H1 (cell line): Measurements from ENCODE around the gene SLC1A1. TPM values are rescaled to one million over a fixed set of nuclear protein-coding genes. Genes with fewer than 3 reads are reported as not detected.

Experiments used
- CTCF ChIA-PET: fragments of 300-600 bp; sonication (Branson Sonifier 250); formaldehyde crosslinking; loops from one replicate; lab custom pipeline; 2021; ENCODE audit not compliant: partially characterized antibody; lab: Charles Lee
- POLR2A ChIA-PET: fragments of 300-600 bp; sonication (Branson Sonifier 250); formaldehyde crosslinking; loops from one replicate; lab custom pipeline; 2021; ENCODE audit warnings: inconsistent platforms; ENCODE audit not compliant: partially characterized antibody; lab: Charles Lee
- DNase-seq, 2 experiments: peaks; one replicate each; pipeline versions ENCODE4 v3.0.0 to v3.0.0-alpha.2; 2010 to 2022; ENCODE audit warnings: low spot score in 2 of 2, low read depth in 1 of 2, mixed read lengths in 1 of 2
- FAIRE-seq: peaks from 2 replicates; lab custom pipeline; 2011; peaks lifted over from hg19 to GRCh38; lab: Jason Lieb, UNC
- H2AFZ ChIP-seq: 2 replicates; pipeline ENCODE4 v1.8.1; 2012; ENCODE audit warnings: low read length, inconsistent platforms
- H2AK5ac ChIP-seq: 2 replicates; pipeline ENCODE4 v1.6.1; 2013; ENCODE audit warnings: low read depth, low read length
- H2BK120ac ChIP-seq: replicated peaks from 2 replicates; pipeline ENCODE3; 2013; ENCODE audit warnings: low read depth, low read length, inconsistent platforms
- H2BK12ac ChIP-seq: 2 replicates; pipeline ENCODE4 v1.6.1; 2013; ENCODE audit warnings: low read depth, low read length
- H2BK15ac ChIP-seq: 2 replicates; pipeline ENCODE4 v1.6.1; 2013; ENCODE audit warnings: low read length
- H2BK20ac ChIP-seq: 2 replicates; pipeline ENCODE4 v1.6.1; 2013; ENCODE audit warnings: low read length
- H2BK5ac ChIP-seq: 2 replicates; pipeline ENCODE4 v1.6.1; 2013; ENCODE audit warnings: low read depth, low read length
- H3K14ac ChIP-seq: 2 replicates; pipeline ENCODE4 v1.6.1; 2013; ENCODE audit warnings: inconsistent platforms; ENCODE audit not compliant: insufficient read length
- H3K18ac ChIP-seq: 2 replicates; pipeline ENCODE4 v1.6.1; 2013; ENCODE audit warnings: low read length; ENCODE audit errors: extremely low read depth
- H3K23ac ChIP-seq: 2 replicates; pipeline ENCODE4 v1.6.1; 2013; ENCODE audit warnings: inconsistent platforms; ENCODE audit not compliant: insufficient read length
- H3K23me2 ChIP-seq: 2 replicates; pipeline ENCODE4 v1.6.1; 2013; ENCODE audit warnings: low read depth, low read length
- H3K27ac ChIP-seq: 2 replicates; pipeline ENCODE4 v1.6.1; 2011; ENCODE audit warnings: low read depth, low read length, inconsistent platforms
- H3K27me3 ChIP-seq, 4 experiments: replicated peaks in 1 of 4; 1 replicate in 1 of 4; 2 replicates in 3 of 4; pipeline versions ENCODE4 v1.6.1 to v1.8.1; 2011 to 2013; ENCODE audit warnings: low read length in 3 of 4, mild to moderate bottlenecking in 3 of 4, inconsistent platforms in 2 of 4, mixed read lengths in 2 of 4, moderate library complexity in 1 of 4; ENCODE audit not compliant: control insufficient read depth in 3 of 4, insufficient read depth in 3 of 4; ENCODE audit errors: extremely low read depth in 1 of 4
- H3K36me3 ChIP-seq, 4 experiments: 2 replicates each; pipeline versions ENCODE4 v1.6.1 to v1.8.1; 2011 to 2013; ENCODE audit warnings: mild to moderate bottlenecking in 4 of 4, low read length in 3 of 4, moderate library complexity in 2 of 4, control low read depth in 1 of 4, inconsistent platforms in 1 of 4; ENCODE audit not compliant: insufficient read depth in 4 of 4, control insufficient read depth in 2 of 4
- H3K4ac ChIP-seq: replicated peaks from 2 replicates; pipeline ENCODE3; 2013; ENCODE audit warnings: low read length, low read depth, mixed read lengths, inconsistent platforms; ENCODE audit not compliant: insufficient read length
- H3K4me1 ChIP-seq, 4 experiments: replicated peaks in 1 of 4; 1 replicate in 1 of 4; 2 replicates in 3 of 4; pipeline versions ENCODE4 v1.6.1 to v1.8.1; 2011 to 2013; ENCODE audit warnings: low read length in 3 of 4, inconsistent platforms in 2 of 4, mixed read lengths in 1 of 4; ENCODE audit not compliant: insufficient read depth in 4 of 4, control insufficient read depth in 3 of 4
- H3K4me2 ChIP-seq, 2 experiments: 2 replicates each; pipeline versions ENCODE4 v1.6.1 to v1.8.1; 2011 to 2013; ENCODE audit warnings: low read depth in 2 of 2, low read length in 2 of 2, control low read depth in 1 of 2, inconsistent platforms in 1 of 2, mild to moderate bottlenecking in 1 of 2; ENCODE audit not compliant: insufficient read depth in 1 of 2
- H3K4me3 ChIP-seq, 4 experiments: fragments of 200-600, 300-600 bp in 1 of 4; sonication (generic), shearing (Covaris generic), sonication (Bioruptor Twin) in 1 of 4; 2 replicates each; pipeline versions ENCODE4 v1.5.1 to v1.8.1; 2011 to 2016; ENCODE audit warnings: low read length in 4 of 4, low read depth in 3 of 4, control low read depth in 2 of 4, inconsistent platforms in 2 of 4, mild to moderate bottlenecking in 2 of 4, mixed read lengths in 1 of 4, moderate library complexity in 1 of 4; ENCODE audit not compliant: insufficient read depth in 2 of 4; ENCODE audit errors: extremely low read depth in 1 of 4
- H3K56ac ChIP-seq: replicated peaks from 2 replicates; pipeline ENCODE3; 2013; ENCODE audit warnings: low read depth, mild to moderate bottlenecking, mixed read lengths, low read length, inconsistent platforms; ENCODE audit not compliant: insufficient read length
- H3K79me1 ChIP-seq: 2 replicates; pipeline ENCODE4 v1.6.1; 2013; ENCODE audit warnings: low read depth, low read length, control low read depth
- H3K79me2 ChIP-seq, 2 experiments: 2 replicates each; pipeline versions ENCODE4 v1.6.1 to v1.8.1; 2012 to 2013; ENCODE audit warnings: low read length in 2 of 2, mild to moderate bottlenecking in 2 of 2, inconsistent platforms in 1 of 2; ENCODE audit not compliant: insufficient read depth in 2 of 2, control insufficient read depth in 1 of 2
- H3K9ac ChIP-seq, 4 experiments: replicated peaks in 1 of 4; 1 replicate in 1 of 4; 2 replicates in 3 of 4; pipeline versions ENCODE4 v1.6.1 to v1.8.1; 2011 to 2013; ENCODE audit warnings: low read depth in 3 of 4, low read length in 3 of 4, control low read depth in 2 of 4, mild to moderate bottlenecking in 2 of 4, moderate library complexity in 2 of 4, inconsistent platforms in 1 of 4; ENCODE audit errors: extremely low read depth in 1 of 4
- H3K9me3 ChIP-seq, 2 experiments: 2 replicates each; pipeline versions ENCODE4 v1.6.1 to v1.8.1; 2012 to 2013; ENCODE audit warnings: mild to moderate bottlenecking in 2 of 2, moderate library complexity in 2 of 2, control low read depth in 1 of 2, inconsistent platforms in 1 of 2, low read depth in 1 of 2, low read length in 1 of 2, mixed read lengths in 1 of 2; ENCODE audit not compliant: insufficient read depth in 2 of 2
- H4K20me1 ChIP-seq, 2 experiments: replicated peaks in 1 of 2; 2 replicates each; pipeline versions ENCODE3 to v1.8.1; 2011 to 2013; ENCODE audit warnings: inconsistent platforms in 2 of 2, low read length in 2 of 2, mild to moderate bottlenecking in 1 of 2; ENCODE audit not compliant: insufficient read depth in 2 of 2, control insufficient read depth in 1 of 2
- H4K5ac ChIP-seq: 2 replicates; pipeline ENCODE4 v1.6.1; 2013; ENCODE audit warnings: low read length, low read depth, mixed read lengths, inconsistent platforms; ENCODE audit not compliant: insufficient read length
- H4K8ac ChIP-seq: 2 replicates; pipeline ENCODE4 v1.8.0; 2013; ENCODE audit warnings: mild to moderate bottlenecking, moderate library complexity, low read length, inconsistent platforms; ENCODE audit not compliant: insufficient read depth; ENCODE audit errors: extremely low read depth
- H4K91ac ChIP-seq: replicated peaks from 2 replicates; pipeline ENCODE3; 2013; ENCODE audit warnings: low read length, mixed read lengths, inconsistent platforms; ENCODE audit not compliant: insufficient read length
- ATF3 ChIP-seq: IDR thresholded peaks from 2 replicates; pipeline ENCODE4 v1.6.1; 2011; ENCODE audit warnings: low read depth, mild to moderate bottlenecking, low read length; ENCODE audit not compliant: insufficient read depth
- BACH1 ChIP-seq: IDR thresholded peaks from 2 replicates; pipeline ENCODE4 v1.6.1; 2012; ENCODE audit warnings: low read length, improper control_type of control experiment
- BRCA1 ChIP-seq: IDR thresholded peaks from 2 replicates; pipeline ENCODE4 v1.6.1; 2012; ENCODE audit warnings: low read depth, low read length, improper control_type of control experiment
- CREB1 ChIP-seq: IDR thresholded peaks from 2 replicates; pipeline ENCODE4 v1.6.1; 2012; ENCODE audit warnings: inconsistent platforms
- EP300 ChIP-seq, 2 experiments: IDR thresholded peaks; 1 replicate in 1 of 2; 2 replicates in 1 of 2; pipeline ENCODE4 v1.6.1; 2011 to 2012; ENCODE audit warnings: low read depth in 2 of 2, low read length in 2 of 2, mild to moderate bottlenecking in 2 of 2, borderline replicate concordance in 1 of 2, inconsistent platforms in 1 of 2, moderate library complexity in 1 of 2
- EZH2 ChIP-seq: fragments of 200-600 bp; sonication (generic); IDR thresholded peaks from 2 replicates; pipeline ENCODE4 v1.7.1; 2012; ENCODE audit warnings: low read depth, mild to moderate bottlenecking, moderate library complexity, low read length, inconsistent platforms; ENCODE audit not compliant: severe bottlenecking
- KDM5A ChIP-seq: fragments of 200-600 bp; IDR thresholded peaks from 2 replicates; pipeline ENCODE4 v1.7.1; 2012; ENCODE audit warnings: mild to moderate bottlenecking, low read length, inconsistent platforms, mixed read lengths
- POLR2AphosphoS5 ChIP-seq: IDR thresholded peaks from 2 replicates; pipeline ENCODE4 v1.6.1; 2011; ENCODE audit warnings: low read depth, low read length
- SIN3A ChIP-seq, 2 experiments: IDR thresholded peaks in 1 of 2; conservative IDR thresholded peaks in 1 of 2; 2 replicates each; pipeline ENCODE4 v1.6.1; 2011 to 2012; ENCODE audit warnings: low read length in 2 of 2, improper control_type of control experiment in 1 of 2, low read depth in 1 of 2, mild to moderate bottlenecking in 1 of 2
- SIRT6 ChIP-seq: IDR thresholded peaks from one replicate; pipeline ENCODE4 v1.7.1; 2012; ENCODE audit warnings: low read length, inconsistent platforms
- SP1 ChIP-seq: IDR thresholded peaks from 2 replicates; pipeline ENCODE4 v1.6.1; 2011; ENCODE audit warnings: low read depth, low read length
- SP2 ChIP-seq: IDR thresholded peaks from 2 replicates; pipeline ENCODE4 v1.6.1; 2012; ENCODE audit warnings: mild to moderate bottlenecking, low read length, inconsistent platforms
- TAF7 ChIP-seq: optimal IDR thresholded peaks from 2 replicates; pipeline ENCODE3; 2011; ENCODE audit warnings: low read depth, mild to moderate bottlenecking, inconsistent platforms, low read length, moderate library complexity, borderline replicate concordance
- YY1 ChIP-seq: IDR thresholded peaks from 2 replicates; pipeline ENCODE4 v1.6.1; 2011; ENCODE audit warnings: low read depth, mild to moderate bottlenecking, low read length
- ZNF274 ChIP-seq: IDR thresholded peaks from 2 replicates; pipeline ENCODE4 v1.7.0; 2012; ENCODE audit warnings: low read length, borderline replicate concordance; ENCODE audit errors: extremely low read depth
- WGBS, 2 experiments: shearing (Covaris generic) in 1 of 2; methylation state at CpG; one replicate each; pipeline versions ENCODE4 v1.1.6 to v1.1.7; 2013 to 2015; ENCODE audit warnings: low lambda C conversion rate in 2 of 2, mixed read lengths in 2 of 2, inconsistent platforms in 1 of 2, low coverage in 1 of 2, missing lambda C conversion rate in 1 of 2; ENCODE audit not compliant: insufficient replicate concordance in 2 of 2, insufficient coverage in 1 of 2, insufficient read length in 1 of 2; ENCODE audit errors: extremely low coverage in 1 of 2, missing lambda C conversion rate in 1 of 2; 5-methylcytosine and 5-hydroxymethylcytosine counted together
- polyA plus RNA-seq, 7 experiments: library from polyadenylated mRNA; depleted of rRNA in 3 of 7; stranded (reverse) in 5 of 7; unstranded in 2 of 7; fragments of >200 nt in 5 of 7; fragments of 200-250 nt in 2 of 7; gene quantifications; 1 replicate in 5 of 7; 2 replicates in 1 of 7; 4 replicates in 1 of 7; pipeline versions ENCODE4 v1.2.1 to v1.2.3, GENCODE V29; 2011 to 2013; ENCODE audit warnings: missing spikeins in 2 of 7, mixed read lengths in 2 of 7
- total RNA-seq: library from RNA; stranded (reverse); fragmentation: NEBNext Ultra II Directional; extraction: Animal tissue kit (Norgen Biotek cat#: 25700); gene quantifications from 2 replicates; pipeline ENCODE4 v1.2.1, GENCODE V29; 2021

Gene SLC1A1
- total and polyA plus RNA-seq, 2 of the 8 experiments (the other 6 are each of a cell fraction or from before 2014, with no cell fraction given), result 4.7 to 11.7 TPM

DNA sequence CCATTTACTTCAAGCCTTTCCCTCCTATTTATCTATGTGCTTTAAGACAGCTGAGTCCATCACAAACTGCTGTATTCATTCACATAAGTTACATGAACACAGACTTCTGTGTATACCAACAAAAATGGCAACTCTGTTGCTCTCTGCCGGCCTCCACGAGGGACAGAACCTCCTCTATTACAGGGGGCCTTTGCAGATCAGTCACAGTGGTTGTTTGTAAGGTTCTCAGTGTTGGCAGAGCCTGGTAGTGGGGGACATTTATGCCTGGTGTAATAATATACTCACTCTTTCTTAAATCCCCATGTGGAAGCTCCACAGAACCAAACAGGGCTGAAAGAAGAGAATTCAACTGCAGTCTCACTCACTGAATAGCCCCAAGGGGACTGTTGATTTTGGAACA, 76.5 kb downstream of the SLC1A1 start:
- Histone ChIP-seq H2BK20ac (no peak overlapping the region), H3K14ac (no peak overlapping the region), H3K4me2 (no peak overlapping the region), H3K18ac (no peak overlapping the region), H2BK5ac (no peak overlapping the region), H3K79me1 (no peaks in the 10 kb centered on the region), H2AFZ (no peak overlapping the region), H3K27me3 (no peaks in the 10 kb centered on the region), H2BK12ac (no peak overlapping the region), H3K27ac (no peak overlapping the region), H3K4me1 (no peaks in the 10 kb centered on the region), H3K23ac (no peak overlapping the region), H3K4me3 (no peak overlapping the region), H3K4ac (no peak overlapping the region), H4K20me1 (no peaks in the 10 kb centered on the region), H2BK120ac (no peak overlapping the region), H4K5ac (no peak overlapping the region), H3K56ac (no peak overlapping the region), H3K23me2 (no peaks in the 10 kb centered on the region), H4K91ac (no peak overlapping the region), H3K9ac (no peak overlapping the region), H2BK15ac (no peak overlapping the region), H2AK5ac (no peak overlapping the region), H3K79me2 (no peaks in the 10 kb centered on the region), H3K36me3 (no peaks in the 10 kb centered on the region), H3K9me3 (no peaks in the 10 kb centered on the region), H4K8ac (no peak overlapping the region)
- CTCF ChIA-PET, result interaction anchor here (1.4 to 1.7 kb wide), 3 partner anchors 18 to 180 kb away, joined by 3 to 5 read pairs (median 3); no protein-coding TSS in a partner anchor
- 82% methylated on average over 2 of the region's 2 CpGs; no CpG with 5 or more reads in 1 of the 2 experiments for WGBS, 2 experiments
- DNase-seq (no peak), FAIRE-seq (no peak)
- POLR2A ChIA-PET, result no interaction called here
- TF ChIP-seq ATF3 (no peak), SIRT6 (no peak), ZNF274 (no peak), YY1 (no peak), KDM5A (no peak), BACH1 (no peak), EZH2 (no peak), POLR2AphosphoS5 (no peak), CREB1 (no peak), BRCA1 (no peak), TAF7 (no peak), EP300 (IDR thresholded peaks at IDR 0.05; ENCODE audit: borderline replicate concordance in 1 of 2, low read depth in 2 of 2, low read length in 2 of 2) (no peak), SP1 (no peak), SIN3A (conservative IDR thresholded peaks at IDR 0.05 in 1 of 2, IDR thresholded peaks at IDR 0.05 in 1 of 2; ENCODE audit: low read depth in 1 of 2, low read length in 2 of 2) (no peak), SP2 (no peak)
